PC-9 (cell line): Measurements from ENCODE around the gene SPDYC. TPM values are rescaled to one million over a fixed set of nuclear protein-coding genes. Genes with fewer than 3 reads are reported as not detected.

Source experiments
- Bru-seq: library from RNA; stranded (reverse); fragments of 400-500 nt; gene quantifications from one replicate; lab custom pipeline; 2021; lab: Mats Ljungman, UMichigan
- BruChase-seq, 2 experiments: library from RNA; stranded (reverse); fragments of 400-500 nt; gene quantifications; one replicate each; lab custom pipeline; 2021; lab: Mats Ljungman, UMichigan
- BruUV-seq: library from RNA; stranded (reverse); fragments of 400-500 nt; replicated peaks from 2 replicates; lab custom pipeline; 2021; lab: Mats Ljungman, UMichigan
- CTCF ChIA-PET: fragments of 300-600 bp; sonication (Branson Sonifier 250); formaldehyde crosslinking; loops from one replicate; lab custom pipeline; 2022; ENCODE audit warnings: antibody characterized with exemption; lab: Charles Lee
- POLR2A ChIA-PET: fragments of 300-600 bp; sonication (Branson Sonifier 250); formaldehyde crosslinking; loops from one replicate; lab custom pipeline; 2022; ENCODE audit warnings: antibody characterized with exemption; ENCODE audit not compliant: unreplicated experiment; lab: Charles Lee
- DNase-seq, 2 experiments: peaks; one replicate each; pipeline versions ENCODE4 v3.0.0 to v3.0.0-alpha.2; 2015 to 2022; ENCODE audit warnings: mixed read lengths in 1 of 2
- H2AFZ ChIP-seq: fragments of 200-600 bp; sonication (generic); 2 replicates; pipeline ENCODE4 v1.8.1; 2017; ENCODE audit warnings: antibody characterized with exemption
- H3F3A ChIP-seq: fragments of 200-600 bp; sonication (generic); 2 replicates; pipeline ENCODE4 v1.8.1; 2017; ENCODE audit warnings: antibody characterized with exemption, mild to moderate bottlenecking, low read depth; ENCODE audit not compliant: insufficient read depth
- H3K27ac ChIP-seq: fragments of 200-600 bp; sonication (generic); 2 replicates; pipeline ENCODE4 v1.6.1; 2016; ENCODE audit warnings: mixed run types
- H3K27me3 ChIP-seq: fragments of 200-600 bp; sonication (generic); 2 replicates; pipeline ENCODE4 v1.6.1; 2016; ENCODE audit warnings: low read depth, mixed run types; ENCODE audit not compliant: insufficient read depth
- H3K36me3 ChIP-seq: fragments of 200-600 bp; sonication (generic); 2 replicates; pipeline ENCODE4 v1.6.1; 2016; ENCODE audit warnings: low read depth, mixed run types
- H3K4me1 ChIP-seq: fragments of 200-600 bp; sonication (generic); replicated peaks from 2 replicates; pipeline ENCODE4 v1.6.1; 2016; ENCODE audit warnings: mixed run types; ENCODE audit not compliant: insufficient read depth
- H3K4me2 ChIP-seq: fragments of 200-600 bp; sonication (generic); 2 replicates; pipeline ENCODE4 v1.6.1; 2017; ENCODE audit warnings: mixed run types
- H3K4me3 ChIP-seq: fragments of 200-600 bp; sonication (generic); 2 replicates; pipeline ENCODE4 v1.6.1; 2016; ENCODE audit warnings: mixed run types
- H3K79me2 ChIP-seq: fragments of 200-600 bp; sonication (generic); 2 replicates; pipeline ENCODE4 v1.6.1; 2017; ENCODE audit warnings: low read depth, mixed run types
- H3K9me2 ChIP-seq: fragments of 200-600 bp; sonication (generic); 2 replicates; pipeline ENCODE4 v1.8.1; 2017; ENCODE audit warnings: mild to moderate bottlenecking; ENCODE audit not compliant: insufficient read depth
- H3K9me3 ChIP-seq: fragments of 200-600 bp; sonication (generic); 2 replicates; pipeline ENCODE4 v1.8.1; 2016; ENCODE audit warnings: low read depth; ENCODE audit not compliant: insufficient read depth
- H4K20me1 ChIP-seq: fragments of 200-600 bp; sonication (generic); 2 replicates; pipeline ENCODE4 v1.8.1; 2017; ENCODE audit not compliant: insufficient read depth
- CTCF ChIP-seq: fragments of 200-600 bp; sonication (generic); conservative IDR thresholded peaks from 2 replicates; pipeline ENCODE4 v1.6.1; 2017; ENCODE audit warnings: mixed run types, antibody characterized with exemption, mild to moderate bottlenecking, moderate library complexity
- EZH2 ChIP-seq: fragments of 200-600 bp; sonication (generic); IDR thresholded peaks from 2 replicates; pipeline ENCODE4 v1.8.0; 2017; ENCODE audit warnings: antibody characterized with exemption, low read depth
- intact Hi-C: fragments of 100-400 bp; cut with micrococcal nuclease; formaldehyde crosslinking; loops from one replicate; pipeline ENCODE4 v1.10.0; 2022; ENCODE audit not compliant: unreplicated experiment
- long read RNA-seq: library from polyadenylated mRNA; stranded (forward); transcript quantifications from one replicate; pipeline ENCODE4 v2.0.0, GENCODE V29; 2022
- total RNA-seq: library from RNA; stranded (reverse); gene quantifications from 2 replicates; pipeline ENCODE4 v1.2.3, GENCODE V29; 2021

SPDYC gene
- total RNA-seq (not detected in 2 replicates), Bru-seq, nascent RNA (not detected), BruChase-seq, experiment 1, labeled RNA remaining after a 2-hour chase (not detected), BruChase-seq, experiment 2, labeled RNA remaining after a 6-hour chase (percentile 19 among the genes with signal in this experiment)
- long read RNA-seq, partial matches to known transcripts = 0 of 2 reads
- long read RNA-seq, other reads (novel, unspliced or antisense) = 2 of 2 reads

GRCh38 chr11:65170058-65170534, at the start of gene SPDYC:
Gene SPDYC (plus strand): TSS chr11:65170233. CDS start chr11:65171358, 1,125 bp downstream.
- Histone ChIP-seq H3F3A (peaks cover 23% of the 10 kb centered on the region; the same call in 1 of the 2 replicates), H3K9me3 (no peaks in the 10 kb centered on the region), H3K27me3 (no peaks in the 10 kb centered on the region), H3K27ac (no peak within 1 kb of the TSS), H3K79me2 (no peaks in the 10 kb centered on the region), H4K20me1 (no peaks in the 10 kb centered on the region), H2AFZ (no peak within 1 kb of the TSS), H3K9me2 (no peaks in the 10 kb centered on the region), H3K4me3 (no peak within 1 kb of the TSS), H3K4me1 (peaks cover 4% of the 10 kb centered on the region; the same call in 1 of the 2 replicates), H3K36me3 (no peaks in the 10 kb centered on the region), H3K4me2 (no peak within 1 kb of the TSS)
- intact Hi-C loops = no loop called here
- POLR2A ChIA-PET = no interaction called here
- no peak for TF ChIP-seq CTCF
- no peak for TF ChIP-seq EZH2
- no peak for DNase-seq
- no TSS peak for BruUV-seq
- CTCF ChIA-PET = no interaction called here

GRCh38 chr11:65120831-65121230, 49.2 kb upstream of the SPDYC start:
- Histone ChIP-seq H3K4me2 (peak overlapping the region; percentile 89), H3K4me3 (peak overlapping the region; percentile 92), H2AFZ (no peak overlapping the region), H3K9me2 (no peaks in the 10 kb centered on the region), H3K36me3 (peaks cover 30% of the 10 kb centered on the region), H3K79me2 (peaks cover 66% of the 10 kb centered on the region), H3F3A (peaks cover 75% of the 10 kb centered on the region), H3K27ac (peak overlapping the region; percentile 85), H3K27me3 (no peaks in the 10 kb centered on the region), H3K4me1 (peaks cover 38% of the 10 kb centered on the region), H3K9me3 (no peaks in the 10 kb centered on the region), H4K20me1 (peaks cover 10% of the 10 kb centered on the region; the same call in 1 of the 2 replicates)
- CTCF ChIA-PET = no interaction called here
- TF ChIP-seq EZH2 (no peak), CTCF (no peak)
- POLR2A ChIA-PET = interaction anchor here (0.5 kb wide), 1 partner anchor 126 kb away, joined by 11 read pairs; no protein-coding TSS in a partner anchor
- intact Hi-C loops = no loop called here
- DNase-seq = no peak
- BruUV-seq = no TSS peak

GRCh38 chr11:65121447-65121864, 48.6 kb upstream of the SPDYC start:
- intact Hi-C loops = no loop called here
- TF ChIP-seq CTCF = no peak
- TF ChIP-seq EZH2 = no peak
- no peaks in the 10 kb centered on the region for H3K9me2 ChIP-seq
- BruUV-seq = TSS peak; percentile 55
- no peak for DNase-seq
- H3K4me2 ChIP-seq = peak overlapping the region; percentile 89
- peaks cover 10% of the 10 kb centered on the region; the same call in 1 of the 2 replicates for H4K20me1 ChIP-seq
- H3F3A ChIP-seq = peaks cover 75% of the 10 kb centered on the region
- peak overlapping the region; percentile 85 for H3K27ac ChIP-seq
- ChIA-PET POLR2A (interaction anchor here (0.5 to 1.1 kb wide), 7 partner anchors 9 to 195 kb away, joined by 3 to 11 read pairs (median 5); partner anchors contain the start of gene CAPN1), CTCF (no interaction called here)
- H3K9me3 ChIP-seq = no peaks in the 10 kb centered on the region
- H3K4me3 ChIP-seq = peak overlapping the region; percentile 92
- peak overlapping the region; percentile 70 for H2AFZ ChIP-seq
- peaks cover 60% of the 10 kb centered on the region for H3K79me2 ChIP-seq
- H3K27me3 ChIP-seq = no peaks in the 10 kb centered on the region
- H3K36me3 ChIP-seq = peaks cover 32% of the 10 kb centered on the region
- H3K4me1 ChIP-seq = peaks cover 32% of the 10 kb centered on the region
